LNCAP (cell line): ENCODE data around the gene ADAMTS9.

Experiments
- TF ChIP-seq, protein P1 (sequence below): fragments of 450-650 bp; IDR thresholded peaks from 2 replicates; pipeline ENCODE4 v1.5.1; 2017; ENCODE audit warnings: mild to moderate bottlenecking

ADAMTS9 gene

DNA sequence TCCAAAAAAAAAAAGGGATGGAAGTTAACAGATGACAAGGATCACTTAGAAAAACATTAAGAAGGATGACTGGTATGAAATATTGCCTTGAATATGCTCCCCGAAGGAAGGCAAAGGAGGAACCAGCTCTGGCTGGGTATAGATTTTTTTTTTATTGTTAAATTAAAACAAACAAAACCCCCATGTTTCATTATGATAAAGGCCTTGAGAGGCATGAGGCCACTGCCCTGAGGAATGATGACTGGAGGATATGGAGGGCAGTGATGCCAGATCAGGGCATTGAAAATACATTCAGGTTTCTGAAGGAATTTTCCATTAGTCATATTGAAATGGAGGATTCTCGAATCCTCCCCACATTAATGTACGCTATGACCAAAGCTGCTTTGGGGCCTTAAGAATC lies 120.9 kb downstream of the ADAMTS9 start:
- TF ChIP-seq, protein P1, sequence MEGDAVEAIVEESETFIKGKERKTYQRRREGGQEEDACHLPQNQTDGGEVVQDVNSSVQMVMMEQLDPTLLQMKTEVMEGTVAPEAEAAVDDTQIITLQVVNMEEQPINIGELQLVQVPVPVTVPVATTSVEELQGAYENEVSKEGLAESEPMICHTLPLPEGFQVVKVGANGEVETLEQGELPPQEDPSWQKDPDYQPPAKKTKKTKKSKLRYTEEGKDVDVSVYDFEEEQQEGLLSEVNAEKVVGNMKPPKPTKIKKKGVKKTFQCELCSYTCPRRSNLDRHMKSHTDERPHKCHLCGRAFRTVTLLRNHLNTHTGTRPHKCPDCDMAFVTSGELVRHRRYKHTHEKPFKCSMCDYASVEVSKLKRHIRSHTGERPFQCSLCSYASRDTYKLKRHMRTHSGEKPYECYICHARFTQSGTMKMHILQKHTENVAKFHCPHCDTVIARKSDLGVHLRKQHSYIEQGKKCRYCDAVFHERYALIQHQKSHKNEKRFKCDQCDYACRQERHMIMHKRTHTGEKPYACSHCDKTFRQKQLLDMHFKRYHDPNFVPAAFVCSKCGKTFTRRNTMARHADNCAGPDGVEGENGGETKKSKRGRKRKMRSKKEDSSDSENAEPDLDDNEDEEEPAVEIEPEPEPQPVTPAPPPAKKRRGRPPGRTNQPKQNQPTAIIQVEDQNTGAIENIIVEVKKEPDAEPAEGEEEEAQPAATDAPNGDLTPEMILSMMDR, result no peak

DNA sequence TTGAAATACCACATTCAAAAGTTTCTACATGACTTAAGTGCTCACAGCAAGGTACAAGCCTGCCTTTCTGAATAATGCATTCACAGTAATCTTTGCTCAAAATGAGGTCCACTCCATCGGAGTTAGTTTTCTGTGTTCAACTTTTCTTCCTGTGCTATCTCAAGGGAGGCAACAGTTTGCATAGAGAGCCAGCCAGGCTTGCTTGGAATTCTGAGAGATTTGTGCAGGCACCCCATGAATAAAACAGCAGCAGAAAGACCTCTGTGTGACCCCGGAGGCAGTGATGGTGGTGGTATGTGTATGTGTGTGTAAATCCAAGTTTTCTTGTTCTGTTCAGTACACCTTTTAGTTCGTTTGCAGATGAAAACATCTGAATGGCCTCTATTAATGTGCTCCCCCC lies 124.0 kb downstream of the ADAMTS9 start:
- TF ChIP-seq, protein P1, result no peak

DNA sequence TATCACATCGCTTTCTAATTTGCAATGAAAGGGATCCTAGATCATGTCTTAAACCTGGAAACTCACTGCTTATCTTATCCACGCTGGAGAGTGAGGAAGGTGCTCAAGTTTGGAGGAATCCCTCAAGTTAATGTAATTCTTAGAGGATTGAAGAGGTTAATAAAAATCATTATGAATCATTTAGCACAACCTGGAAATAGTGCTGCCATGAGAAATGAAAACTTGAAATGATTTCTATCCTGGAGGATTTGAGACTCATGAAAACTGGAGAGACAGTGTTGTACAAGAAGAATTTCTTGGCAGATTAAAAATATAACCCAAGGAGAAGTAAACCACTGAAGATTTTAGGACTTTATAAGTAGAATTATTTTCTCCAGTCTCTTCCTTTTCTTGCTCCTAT lies 125.9 kb downstream of the ADAMTS9 start:
- TF ChIP-seq, protein P1, result no peak

DNA sequence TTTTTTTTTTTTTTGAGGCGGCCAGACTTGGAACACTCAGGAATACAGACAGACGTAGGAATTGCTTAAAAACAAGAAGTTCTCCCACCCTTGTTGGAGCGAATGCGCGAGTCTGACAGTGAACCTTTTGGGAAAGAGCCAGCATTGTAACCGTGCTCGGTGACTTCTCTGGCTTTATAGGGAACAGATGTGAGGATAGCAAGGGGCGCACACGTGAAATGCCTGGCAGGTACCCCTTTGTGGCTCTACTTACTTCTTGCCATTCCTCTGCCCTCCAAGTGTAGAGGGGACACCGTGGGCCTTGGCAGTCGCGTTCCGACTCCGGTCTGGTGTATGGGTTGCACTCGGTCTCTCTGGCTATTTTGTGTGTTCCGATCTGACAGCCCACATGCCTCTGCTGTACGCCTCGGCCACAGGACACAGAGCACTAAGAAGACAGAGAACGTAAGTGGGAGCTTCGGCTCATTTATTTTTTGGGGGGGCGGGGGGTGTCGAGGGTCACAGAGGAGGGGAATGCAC lies 126.4 kb downstream of the ADAMTS9 start:
- TF ChIP-seq, protein P1, result no peak

DNA sequence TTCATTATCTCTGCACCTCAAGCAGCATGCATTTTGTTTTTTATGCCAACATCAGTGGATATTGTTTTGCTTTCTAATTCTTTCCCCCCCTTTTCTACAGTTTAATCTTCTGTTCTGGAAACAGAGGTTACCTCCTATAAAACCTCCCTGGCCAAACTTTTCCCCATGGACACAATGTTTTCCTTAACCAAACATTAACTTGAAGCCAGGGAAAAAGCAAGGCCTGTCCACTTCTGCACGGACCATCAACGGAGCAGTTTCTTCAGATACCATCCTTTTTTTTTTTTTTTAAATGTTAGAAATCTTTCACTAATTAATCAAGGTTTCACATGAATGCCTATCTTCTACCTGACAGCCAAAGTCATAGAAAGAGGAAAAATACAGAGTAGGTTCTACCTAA lies 127.0 kb downstream of the ADAMTS9 start:
- TF ChIP-seq, protein P1, result no peak

DNA sequence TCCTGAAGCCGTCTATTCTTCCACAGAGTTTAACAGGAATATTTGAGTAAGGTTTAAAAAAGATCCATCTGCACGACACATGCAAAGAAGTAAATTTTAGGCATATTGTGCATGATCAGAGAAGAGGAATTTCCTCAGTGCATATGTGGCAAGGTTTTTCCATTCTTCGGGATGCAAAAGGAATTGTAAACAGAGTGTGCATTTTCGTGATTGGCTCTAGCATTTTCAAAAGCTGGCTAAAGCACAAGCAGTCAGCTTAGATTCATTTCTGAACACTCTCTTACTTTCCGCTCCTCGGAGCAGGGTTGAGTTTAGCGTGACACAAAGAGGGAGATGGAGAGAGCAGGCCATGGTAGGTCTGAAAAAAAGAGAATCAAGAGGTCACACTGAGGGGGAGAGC lies 128.2 kb downstream of the ADAMTS9 start:
- TF ChIP-seq, protein P1, result no peak

DNA sequence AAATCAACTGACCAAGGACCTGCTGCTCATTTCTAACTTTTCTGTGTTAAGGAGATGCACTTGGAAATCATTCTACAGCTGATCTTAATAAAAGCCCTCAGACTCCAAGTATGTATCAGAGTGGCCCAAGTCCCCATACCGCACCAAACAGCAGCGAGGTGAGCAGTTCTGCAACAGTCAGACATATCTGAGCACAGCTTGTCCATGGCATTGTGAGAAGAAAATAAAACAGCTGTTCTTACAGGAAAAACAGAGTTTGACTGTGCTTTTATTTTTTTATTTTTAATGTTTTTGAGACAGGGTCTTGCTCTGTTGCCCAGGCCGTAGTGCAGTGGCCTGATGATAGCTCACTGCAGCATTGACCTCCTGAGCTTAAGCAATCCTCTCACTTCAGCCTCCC lies 131.8 kb downstream of the ADAMTS9 start:
- TF ChIP-seq, protein P1, result no peak

DNA sequence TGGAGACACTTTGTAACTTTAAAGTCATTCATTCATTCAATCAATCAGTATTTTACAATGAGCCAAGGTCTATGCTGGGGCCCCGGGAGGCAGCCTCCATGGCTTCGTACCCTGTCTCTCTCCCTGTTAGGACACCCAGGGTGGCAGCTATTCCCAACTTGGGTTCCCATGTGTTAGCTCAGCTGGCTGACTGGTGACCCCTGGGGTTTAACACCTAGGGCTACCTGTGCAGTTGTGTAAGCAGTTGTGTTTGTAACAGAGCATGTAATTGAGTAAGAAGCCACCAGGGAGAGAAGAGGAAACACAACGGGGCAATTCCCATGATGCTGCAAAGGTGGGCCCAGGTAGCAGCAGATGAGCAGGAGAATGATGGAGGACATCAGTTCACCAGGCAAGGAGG lies 132.4 kb downstream of the ADAMTS9 start:
- TF ChIP-seq, protein P1, result no peak
